HepG2 (cell line): Measurements from ENCODE around the gene NUCB1. TPM values are rescaled to one million over a fixed set of nuclear protein-coding genes. Genes with fewer than 3 reads are reported as not detected.

ENCODE experiments used
- ARID5B ChIP-seq: IDR thresholded peaks from 2 replicates; pipeline ENCODE4 v1.4.0; 2020; ENCODE audit warnings: mild to moderate bottlenecking, missing genetic modification reagents
- FOXK1 ChIP-seq: sonication (generic); formaldehyde crosslinking; IDR thresholded peaks from 2 replicates; pipeline ENCODE4 v1.4.0; 2020; ENCODE audit warnings: low read depth, missing genetic modification reagents, borderline replicate concordance
- HCFC1 ChIP-seq: fragments of 150-350 bp; IDR thresholded peaks from 2 replicates; pipeline ENCODE4 v1.6.1; 2014; ENCODE audit warnings: low read depth, low read length
- KDM4B ChIP-seq: sonication (generic); formaldehyde crosslinking; IDR thresholded peaks from 2 replicates; pipeline ENCODE4 v1.4.0; 2020; ENCODE audit warnings: missing genetic modification reagents
- MBD4 ChIP-seq: IDR thresholded peaks from 2 replicates; pipeline ENCODE4 v1.6.1; 2012; ENCODE audit warnings: low read length, inconsistent platforms, borderline replicate concordance
- MED13 ChIP-seq: sonication (generic); formaldehyde crosslinking; IDR thresholded peaks from 2 replicates; pipeline ENCODE4 v1.5.0; 2020; ENCODE audit warnings: missing genetic modification reagents
- MIER3 ChIP-seq: IDR thresholded peaks from 2 replicates; pipeline ENCODE4 v1.6.1; 2016; ENCODE audit warnings: missing compliant biosample characterization, borderline replicate concordance
- PBX3 ChIP-seq: sonication (generic); formaldehyde crosslinking; IDR thresholded peaks from 2 replicates; pipeline ENCODE4 v1.8.1; 2023; ENCODE audit warnings: missing genetic modification reagents, inconsistent platforms, borderline replicate concordance
- RCOR2 ChIP-seq: IDR thresholded peaks from 2 replicates; pipeline ENCODE4 v1.6.1; 2016; ENCODE audit warnings: missing biosample characterization, missing genetic modification reagents
- TBL1XR1 ChIP-seq: fragments of 150-350 bp; IDR thresholded peaks from 2 replicates; pipeline ENCODE4 v1.6.1; 2014; ENCODE audit warnings: borderline replicate concordance, low read length; ENCODE audit not compliant: partially characterized antibody
- THAP11 ChIP-seq: IDR thresholded peaks from 2 replicates; pipeline ENCODE4 v1.6.1; 2016; ENCODE audit warnings: missing biosample characterization, missing genetic modification reagents
- ZFP36L2 ChIP-seq: sonication (generic); formaldehyde crosslinking; IDR thresholded peaks from 2 replicates; pipeline ENCODE4 v1.4.0; 2020; ENCODE audit warnings: missing genetic modification reagents
- ZNF557 ChIP-seq: sonication (generic); formaldehyde crosslinking; IDR thresholded peaks from 2 replicates; pipeline ENCODE4 v1.4.0; 2020; ENCODE audit warnings: missing genetic modification reagents
- ZNF609 ChIP-seq: sonication (generic); formaldehyde crosslinking; IDR thresholded peaks from 2 replicates; pipeline ENCODE4 v1.4.0; 2020; ENCODE audit warnings: mild to moderate bottlenecking, missing genetic modification reagents, borderline replicate concordance
- ZNF644 ChIP-seq: IDR thresholded peaks from 2 replicates; pipeline ENCODE4 v1.6.1; 2016; ENCODE audit warnings: low read depth
- ZNF747 ChIP-seq: sonication (generic); formaldehyde crosslinking; IDR thresholded peaks from 2 replicates; pipeline ENCODE4 v1.8.1; 2023; ENCODE audit warnings: missing genetic modification reagents, mild to moderate bottlenecking, borderline replicate concordance
- ZNF773 ChIP-seq: sonication (generic); formaldehyde crosslinking; IDR thresholded peaks from 2 replicates; pipeline ENCODE4 v1.4.0; 2020; ENCODE audit warnings: missing genetic modification reagents, borderline replicate concordance
- ZUFSP ChIP-seq: sonication (generic); formaldehyde crosslinking; IDR thresholded peaks from 2 replicates; pipeline ENCODE4 v1.9.0; 2021; ENCODE audit warnings: missing genetic modification reagents, mild to moderate bottlenecking, borderline replicate concordance
- polyA plus RNA-seq, 8 experiments: library from polyadenylated mRNA; depleted of rRNA in 3 of 8; stranded (reverse) in 7 of 8; unstranded in 1 of 8; fragments of >200 nt; fragmentation: Illumina TruSeq in 4 of 8; extraction: Trizol in 4 of 8; gene quantifications; 2 replicates each; pipeline versions ENCODE4 v1.2.1 to v1.2.3, GENCODE V29; 2011 to 2016; ENCODE audit warnings: low read depth in 4 of 8, missing spikeins in 1 of 8, mixed read lengths in 1 of 8; ENCODE audit not compliant: insufficient read depth in 1 of 8
- total RNA-seq, 5 experiments: library from RNA; depleted of rRNA; stranded (reverse); fragments of >200 nt; fragmentation: Illumina TruSeq; extraction: Trizol; gene quantifications; 2 replicates each; pipeline ENCODE4 v1.2.3, GENCODE V29; 2016; ENCODE audit warnings: low read depth in 1 of 5

The NUCB1 gene
- total and polyA plus RNA-seq, 2 of the 13 experiments (the other 11 are each of a cell fraction or from before 2014, with no cell fraction given), result 82.3 to 106 TPM

GRCh38 chr19:48872884-48873475 is 27.1 kb upstream of the NUCB1 start (continued):
- TF ChIP-seq ARID5B (CRISPR knock-in tag) (peak; percentile 49), RCOR2 (CRISPR knock-in tag) (0 out of 2 replicates have a peak, but pooled peaks have one; percentile 20), MIER3 (CRISPR knock-in tag) (no peak), ZNF609 (CRISPR knock-in tag) (no peak), HCFC1 (no peak), MED13 (no peak), MBD4 (no peak), FOXK1 (CRISPR knock-in tag) (peak; percentile 68; the same call in 1 of the 2 replicates), TBL1XR1 (peak; percentile 20), PBX3 (no peak), THAP11 (CRISPR knock-in tag) (peak; percentile 25), ZUFSP (CRISPR knock-in tag) (no peak), ZNF773 (CRISPR knock-in tag) (no peak), ZNF644 (no peak), ZNF747 (CRISPR knock-in tag) (no peak), ZFP36L2 (CRISPR knock-in tag) (no peak), ZNF557 (CRISPR knock-in tag) (0 out of 2 replicates have a peak, but pooled peaks have one; percentile 14), KDM4B (CRISPR knock-in tag) (no peak)
